ENCODE measurements around the gene DOLK. TPM values are rescaled to one million over a fixed set of nuclear protein-coding genes. Genes with fewer than 3 reads are reported as not detected.
A peak's percentile ranks its signal among the peaks of the same experiment; 100 is the strongest.

The DOLK gene
- total and polyA plus RNA-seq, 2 experiments from 2014 or later, result 21.0 to 37.1 TPM

- no peaks in the 10 kb centered on the region for H3K27me3 ChIP-seq
- H3K9me3 ChIP-seq (ENCODE audit: low read depth), result no peaks in the 10 kb centered on the region
- H3K4me1 ChIP-seq (ENCODE audit: low read depth), result no peaks in the 10 kb centered on the region
- no peak for TF ChIP-seq CTCF (IDR thresholded peaks at IDR 0.05; ENCODE audit: low read depth, low read length)
- H3K36me3 ChIP-seq, result no peaks in the 10 kb centered on the region
- DNase-seq (ENCODE audit: low read depth in 1 of 2, low spot score in 1 of 2), result no peak
- H3K4me3 ChIP-seq, result no peak overlapping the region
- H3K27ac ChIP-seq, result no peak overlapping the region
These were observed 18.8 kb downstream of the DOLK start for GRCh38 chr9:128928624-128929023.

GRCh38 chr9:128927731-128928411, 19.5 kb downstream of the DOLK start:
- H3K9me3 ChIP-seq (ENCODE audit: low read depth), result no peaks in the 10 kb centered on the region
- H3K4me1 ChIP-seq (ENCODE audit: low read depth), result no peaks in the 10 kb centered on the region
- H3K4me3 ChIP-seq, result no peak overlapping the region
- TF ChIP-seq CTCF (IDR thresholded peaks at IDR 0.05; ENCODE audit: low read depth, low read length), result peak; percentile 86
- peak; percentile 61 to 69 for DNase-seq (ENCODE audit: low read depth in 1 of 2, low spot score in 1 of 2)
- no peak overlapping the region for H3K27ac ChIP-seq
- H3K36me3 ChIP-seq, result no peaks in the 10 kb centered on the region
- H3K27me3 ChIP-seq, result no peaks in the 10 kb centered on the region

DNA sequence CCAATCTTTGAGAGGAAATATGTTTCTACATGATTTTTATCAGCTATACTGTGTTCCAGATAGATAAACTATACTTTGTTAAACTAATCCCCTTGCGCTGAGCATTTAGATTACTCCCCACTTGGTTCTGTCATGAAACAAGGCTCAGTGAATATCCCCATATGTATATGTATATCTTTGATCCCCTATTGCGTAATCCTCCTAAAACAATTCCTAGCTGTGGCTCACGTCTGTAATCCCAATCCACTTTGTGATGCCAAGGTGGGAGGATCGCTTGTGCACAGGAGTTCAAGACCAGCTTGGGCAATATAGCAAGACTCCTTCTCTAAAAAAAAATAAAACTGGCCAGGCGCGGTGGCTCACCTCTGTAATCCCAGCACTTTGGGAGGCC, 23.9 kb downstream of the DOLK start:
- no peak for TF ChIP-seq CTCF (IDR thresholded peaks at IDR 0.05; ENCODE audit: low read depth, low read length)
- Histone ChIP-seq H3K4me1 (ENCODE audit: low read depth) (no peaks in the 10 kb centered on the region), H3K36me3 (no peaks in the 10 kb centered on the region), H3K4me3 (no peak overlapping the region), H3K9me3 (ENCODE audit: low read depth) (no peaks in the 10 kb centered on the region), H3K27ac (no peak overlapping the region), H3K27me3 (no peaks in the 10 kb centered on the region)
- no peak for DNase-seq (ENCODE audit: low read depth in 1 of 2, low spot score in 1 of 2)

- Histone ChIP-seq H3K4me1 (ENCODE audit: low read depth) (no peaks in the 10 kb centered on the region), H3K27me3 (no peaks in the 10 kb centered on the region), H3K36me3 (no peaks in the 10 kb centered on the region), H3K4me3 (peak overlapping the region; percentile 55), H3K27ac (peak overlapping the region; percentile 92), H3K9me3 (ENCODE audit: low read depth) (no peaks in the 10 kb centered on the region)
- TF ChIP-seq CTCF (IDR thresholded peaks at IDR 0.05; ENCODE audit: low read depth, low read length), result peak; percentile 8
- peak; percentile 83 for DNase-seq (ENCODE audit: low read depth in 1 of 2, low spot score in 1 of 2)
These were observed 25.3 kb downstream of the DOLK start for GRCh38 chr9:128921881-128922763.

DNA sequence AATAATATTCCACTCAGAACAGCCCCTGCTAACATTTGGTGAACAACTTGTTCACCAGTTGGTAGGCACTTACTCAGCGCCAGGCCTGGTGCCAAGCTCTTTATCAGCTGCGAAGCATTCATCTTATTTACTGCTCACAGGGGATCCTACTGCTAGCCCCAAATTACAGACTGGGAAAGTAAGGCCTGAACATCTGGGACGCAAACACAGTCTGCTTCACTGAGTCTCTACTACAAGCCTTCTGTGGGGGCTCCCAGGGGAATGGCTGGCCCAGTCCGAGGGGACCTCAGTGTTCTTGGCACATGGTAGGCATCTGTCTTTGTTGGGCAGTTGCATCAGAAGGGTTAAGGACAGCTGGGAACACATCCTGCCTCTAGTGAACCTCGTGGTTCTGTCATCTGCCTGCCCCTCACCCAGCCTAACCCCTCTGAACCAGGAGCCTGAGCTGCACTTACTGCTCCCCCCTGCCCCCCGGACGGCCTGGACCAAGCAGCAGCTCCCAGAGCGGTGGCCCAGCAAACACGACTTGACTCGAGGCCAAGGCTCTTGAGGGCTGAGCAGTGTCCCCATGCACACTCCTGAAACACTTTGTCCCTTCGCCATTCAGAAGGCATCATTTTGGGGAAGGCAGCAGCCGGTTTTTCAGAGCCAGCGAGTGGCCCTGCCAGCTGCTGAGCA, 26.9 kb downstream of the DOLK start, which contains the start of gene PHYHD1:
Gene PHYHD1 (plus strand): TSS at position 602 of the 678 bp plus-strand sequence. CDS start 1,342 bp downstream, outside the sequence.
- Histone ChIP-seq H3K4me1 (ENCODE audit: low read depth) (no peaks in the 10 kb centered on the region), H3K4me3 (peak within 1 kb of the TSS; percentile 55), H3K36me3 (peaks cover 2% of the 10 kb centered on the region), H3K27me3 (no peaks in the 10 kb centered on the region), H3K9me3 (ENCODE audit: low read depth) (no peaks in the 10 kb centered on the region), H3K27ac (peak within 1 kb of the TSS; percentile 92)
- peak in 1 of 2 donors; percentile 71 for DNase-seq (ENCODE audit: low read depth in 1 of 2, low spot score in 1 of 2)
- TF ChIP-seq CTCF (IDR thresholded peaks at IDR 0.05; ENCODE audit: low read depth, low read length), result no peak
